Measurements from ENCODE around the gene ELMO3.

Gene ELMO3

DNA sequence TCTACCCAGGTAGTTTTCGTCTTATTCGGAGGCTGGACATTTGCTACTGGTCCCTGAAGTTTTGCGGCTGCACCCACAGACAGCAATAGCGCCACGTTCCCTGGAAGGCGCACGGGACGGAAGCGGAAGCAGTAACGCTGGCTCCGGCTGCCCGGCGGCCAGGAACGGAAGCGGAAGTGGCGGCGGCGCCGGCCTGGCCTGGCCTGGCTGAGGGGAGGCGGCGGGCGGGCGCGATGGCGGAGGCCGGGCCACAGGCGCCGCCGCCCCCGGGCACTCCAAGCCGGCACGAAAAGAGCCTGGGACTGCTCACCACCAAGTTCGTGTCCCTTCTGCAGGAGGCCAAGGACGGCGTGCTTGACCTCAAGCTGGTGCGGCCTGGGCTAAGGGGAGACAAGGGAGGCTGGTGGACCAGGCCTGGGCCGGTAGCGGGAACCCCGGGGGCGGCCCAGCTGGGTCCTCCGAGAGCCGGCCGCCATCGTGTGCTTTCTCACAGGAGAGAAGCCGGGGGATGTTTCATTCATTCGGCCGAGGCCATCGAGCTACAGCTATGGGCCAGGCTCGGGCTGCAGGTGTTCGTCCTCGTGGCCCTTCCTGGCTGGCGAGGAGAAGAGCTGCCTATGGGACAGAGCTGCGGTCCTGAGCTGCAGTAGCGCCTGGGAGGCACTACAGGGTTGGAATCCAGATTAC lies 6.8 kb upstream of the ELMO3 start, which contains the start of gene E2F4:
Gene E2F4, plus strand, starts transcription at position 161 of the 687 bp plus-strand sequence. Its CDS starts 73 bp downstream, at position 234.
- H3K79me2 ChIP-seq (ENCODE audit: low read length) = peaks cover 32% of the 10 kb centered on the region
- H3K4me2 ChIP-seq (ENCODE audit: low read length) = peak within 1 kb of the TSS; percentile 98
- H2AFZ ChIP-seq (ENCODE audit: low read depth, low read length) = peak within 1 kb of the TSS; percentile 65
- H3K4me1 ChIP-seq (ENCODE audit: low read length) = peaks cover 12% of the 10 kb centered on the region
- peaks cover 35% of the 10 kb centered on the region for H3K36me3 ChIP-seq (replicated peaks; ENCODE audit: low read depth, low read length)
- H3K27me3 ChIP-seq (ENCODE audit: low read depth, low read length) = no peaks in the 10 kb centered on the region
- no peaks in the 10 kb centered on the region for H3K9me3 ChIP-seq (ENCODE audit: insufficient read depth, low read length)
- peak within 1 kb of the TSS; percentile 95 for H3K9ac ChIP-seq (ENCODE audit: low read length)
- TF ChIP-seq EZH2phosphoT487 (IDR thresholded peaks at IDR 0.05; ENCODE audit: low read depth) = no peak
- TF ChIP-seq, protein P1, sequence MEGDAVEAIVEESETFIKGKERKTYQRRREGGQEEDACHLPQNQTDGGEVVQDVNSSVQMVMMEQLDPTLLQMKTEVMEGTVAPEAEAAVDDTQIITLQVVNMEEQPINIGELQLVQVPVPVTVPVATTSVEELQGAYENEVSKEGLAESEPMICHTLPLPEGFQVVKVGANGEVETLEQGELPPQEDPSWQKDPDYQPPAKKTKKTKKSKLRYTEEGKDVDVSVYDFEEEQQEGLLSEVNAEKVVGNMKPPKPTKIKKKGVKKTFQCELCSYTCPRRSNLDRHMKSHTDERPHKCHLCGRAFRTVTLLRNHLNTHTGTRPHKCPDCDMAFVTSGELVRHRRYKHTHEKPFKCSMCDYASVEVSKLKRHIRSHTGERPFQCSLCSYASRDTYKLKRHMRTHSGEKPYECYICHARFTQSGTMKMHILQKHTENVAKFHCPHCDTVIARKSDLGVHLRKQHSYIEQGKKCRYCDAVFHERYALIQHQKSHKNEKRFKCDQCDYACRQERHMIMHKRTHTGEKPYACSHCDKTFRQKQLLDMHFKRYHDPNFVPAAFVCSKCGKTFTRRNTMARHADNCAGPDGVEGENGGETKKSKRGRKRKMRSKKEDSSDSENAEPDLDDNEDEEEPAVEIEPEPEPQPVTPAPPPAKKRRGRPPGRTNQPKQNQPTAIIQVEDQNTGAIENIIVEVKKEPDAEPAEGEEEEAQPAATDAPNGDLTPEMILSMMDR (IDR thresholded peaks at IDR 0.05; ENCODE audit: low read depth, low read length) = no peak
- H3K27ac ChIP-seq (ENCODE audit: low read length) = peak within 1 kb of the TSS; percentile 53
- no peaks in the 10 kb centered on the region for H4K20me1 ChIP-seq (ENCODE audit: insufficient read depth, low read length)
- peak within 1 kb of the TSS; percentile 96 for H3K4me3 ChIP-seq (ENCODE audit: low read length)

DNA sequence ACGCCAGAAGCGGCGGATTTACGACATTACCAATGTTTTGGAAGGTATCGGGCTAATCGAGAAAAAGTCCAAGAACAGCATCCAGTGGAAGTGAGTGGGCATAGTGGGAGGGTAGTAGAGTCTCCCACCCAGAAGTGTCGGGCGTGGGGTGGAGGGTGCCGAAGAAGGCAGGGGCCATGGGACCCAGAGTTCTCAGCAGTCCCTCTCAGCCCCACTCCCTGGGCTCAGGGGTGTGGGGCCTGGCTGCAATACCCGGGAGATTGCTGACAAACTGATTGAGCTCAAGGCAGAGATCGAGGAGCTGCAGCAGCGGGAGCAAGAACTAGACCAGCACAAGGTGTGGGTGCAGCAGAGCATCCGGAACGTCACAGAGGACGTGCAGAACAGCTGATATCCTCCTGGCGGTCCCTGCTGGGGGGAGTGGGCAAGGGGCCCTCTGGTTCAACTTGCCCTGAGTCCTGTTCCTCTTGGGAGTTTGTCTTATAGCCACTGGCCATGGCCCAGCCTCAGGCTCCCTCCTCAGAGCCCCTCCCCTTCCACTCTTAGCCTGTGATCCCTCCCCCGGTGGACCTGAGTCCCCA lies 6.1 kb upstream of the ELMO3 start:
- H3K27ac ChIP-seq (ENCODE audit: low read length) = peak overlapping the region; percentile 53; the same call in 1 of the 2 replicates
- peak overlapping the region; percentile 95 for H3K9ac ChIP-seq (ENCODE audit: low read length)
- H3K9me3 ChIP-seq (ENCODE audit: insufficient read depth, low read length) = no peaks in the 10 kb centered on the region
- H3K36me3 ChIP-seq (replicated peaks; ENCODE audit: low read depth, low read length) = peaks cover 40% of the 10 kb centered on the region
- TF ChIP-seq, protein P1 (IDR thresholded peaks at IDR 0.05; ENCODE audit: low read depth, low read length) = no peak
- TF ChIP-seq EZH2phosphoT487 (IDR thresholded peaks at IDR 0.05; ENCODE audit: low read depth) = no peak
- peaks cover 12% of the 10 kb centered on the region for H3K4me1 ChIP-seq (ENCODE audit: low read length)
- H3K4me3 ChIP-seq (ENCODE audit: low read length) = peak overlapping the region; percentile 96
- peak overlapping the region; percentile 98 for H3K4me2 ChIP-seq (ENCODE audit: low read length)
- H3K79me2 ChIP-seq (ENCODE audit: low read length) = peaks cover 32% of the 10 kb centered on the region
- H2AFZ ChIP-seq (ENCODE audit: low read depth, low read length) = no peak overlapping the region
- H3K27me3 ChIP-seq (ENCODE audit: low read depth, low read length) = no peaks in the 10 kb centered on the region
- H4K20me1 ChIP-seq (ENCODE audit: insufficient read depth, low read length) = no peaks in the 10 kb centered on the region

DNA sequence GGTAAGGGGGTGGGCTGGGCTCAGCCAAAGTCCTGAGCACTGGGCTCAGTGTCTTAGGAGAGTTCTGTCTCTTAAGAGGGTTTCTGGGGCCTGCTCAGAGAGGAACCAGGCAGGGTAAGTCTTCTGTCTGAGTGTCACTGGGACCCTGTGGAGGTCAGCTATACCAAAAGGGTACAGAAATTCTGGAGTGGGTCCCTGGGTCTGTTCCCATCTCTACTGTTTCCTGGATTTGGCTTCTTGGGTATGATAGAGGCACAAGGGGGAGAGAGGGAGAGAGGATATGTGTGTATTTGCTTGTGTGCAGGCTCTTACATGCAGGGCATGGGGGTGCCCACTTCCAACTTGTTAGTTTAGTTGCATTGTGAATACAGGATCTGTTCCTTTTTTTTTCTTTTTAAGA lies 5.4 kb upstream of the ELMO3 start:
- H3K4me2 ChIP-seq (ENCODE audit: low read length) = peak overlapping the region; percentile 98
- no peak for TF ChIP-seq EZH2phosphoT487 (IDR thresholded peaks at IDR 0.05; ENCODE audit: low read depth)
- TF ChIP-seq, protein P1 (IDR thresholded peaks at IDR 0.05; ENCODE audit: low read depth, low read length) = no peak
- H3K9ac ChIP-seq (ENCODE audit: low read length) = peak overlapping the region; percentile 95; the same call in 1 of the 2 replicates
- peaks cover 12% of the 10 kb centered on the region for H3K4me1 ChIP-seq (ENCODE audit: low read length)
- H2AFZ ChIP-seq (ENCODE audit: low read depth, low read length) = no peak overlapping the region
- H3K36me3 ChIP-seq (replicated peaks; ENCODE audit: low read depth, low read length) = peaks cover 45% of the 10 kb centered on the region
- no peaks in the 10 kb centered on the region for H4K20me1 ChIP-seq (ENCODE audit: insufficient read depth, low read length)
- peaks cover 32% of the 10 kb centered on the region for H3K79me2 ChIP-seq (ENCODE audit: low read length)
- no peaks in the 10 kb centered on the region for H3K27me3 ChIP-seq (ENCODE audit: low read depth, low read length)
- H3K4me3 ChIP-seq (ENCODE audit: low read length) = peak overlapping the region; percentile 96
- no peak overlapping the region for H3K27ac ChIP-seq (ENCODE audit: low read length)
- H3K9me3 ChIP-seq (ENCODE audit: insufficient read depth, low read length) = no peaks in the 10 kb centered on the region

DNA sequence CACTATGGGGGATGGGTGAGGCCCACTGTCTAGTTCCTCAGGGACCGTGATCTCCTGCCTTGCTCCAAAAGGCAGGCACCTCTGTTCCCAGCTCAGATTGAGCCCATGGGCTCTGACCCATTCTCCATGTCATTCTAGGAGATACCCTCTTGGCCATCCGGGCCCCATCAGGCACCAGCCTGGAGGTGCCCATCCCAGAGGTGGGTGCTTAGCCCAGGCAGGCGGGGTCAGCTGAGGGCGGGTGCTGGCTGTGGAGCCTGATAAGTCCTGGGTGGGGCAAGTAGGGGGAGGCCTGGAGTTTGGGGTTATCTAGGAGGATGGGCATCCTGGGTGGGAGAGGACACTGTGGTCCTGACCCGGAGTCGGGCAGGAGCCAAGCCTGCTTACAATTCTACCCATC lies 4.7 kb upstream of the ELMO3 start:
- Histone ChIP-seq H3K79me2 (ENCODE audit: low read length) (peaks cover 32% of the 10 kb centered on the region), H3K9me3 (ENCODE audit: insufficient read depth, low read length) (no peaks in the 10 kb centered on the region), H3K27me3 (ENCODE audit: low read depth, low read length) (no peaks in the 10 kb centered on the region), H3K4me3 (ENCODE audit: low read length) (no peak overlapping the region), H3K9ac (ENCODE audit: low read length) (no peak overlapping the region), H2AFZ (ENCODE audit: low read depth, low read length) (no peak overlapping the region), H4K20me1 (ENCODE audit: insufficient read depth, low read length) (no peaks in the 10 kb centered on the region), H3K36me3 (replicated peaks; ENCODE audit: low read depth, low read length) (peaks cover 50% of the 10 kb centered on the region), H3K27ac (ENCODE audit: low read length) (no peak overlapping the region), H3K4me2 (ENCODE audit: low read length) (no peak overlapping the region), H3K4me1 (ENCODE audit: low read length) (peaks cover 12% of the 10 kb centered on the region)
- TF ChIP-seq, protein P1 (IDR thresholded peaks at IDR 0.05; ENCODE audit: low read depth, low read length) = no peak
- TF ChIP-seq EZH2phosphoT487 (IDR thresholded peaks at IDR 0.05; ENCODE audit: low read depth) = no peak

Data from OCI-LY3 (cell line).